Subcutaneous adipose tissue (tissue), 4 donors: ENCODE measurements around the gene RTN1. TPM values are rescaled to one million over a fixed set of nuclear protein-coding genes. Genes with fewer than 3 reads are reported as not detected.

Source experiments
- CTCF ChIP-seq: fragments of 450-650 bp; IDR thresholded peaks from one replicate; pipeline ENCODE4 v1.5.1; 2016; ENCODE audit warnings: low read depth, mild to moderate bottlenecking, control low read depth, antibody characterized with exemption, moderate library complexity
- total RNA-seq, 4 donors: library from RNA; depleted of rRNA; stranded (reverse); fragments of >200 nt; gene quantifications; one replicate each; pipeline ENCODE4 v1.1.0, GENCODE V29; 2016

RTN1 gene
- total RNA-seq, 4 donors from 2014 or later, result 30.5 to 92.9 (median 49.8) TPM

- no peak for TF ChIP-seq CTCF
Measured at GRCh38 chr14:59687663-59688062, 182.9 kb downstream of the RTN1 start.

- TF ChIP-seq CTCF, result no peak
Measured at GRCh38 chr14:59679872-59680271, 190.7 kb downstream of the RTN1 start.

- TF ChIP-seq CTCF, result no peak
Measured at GRCh38 chr14:59678352-59678751, 192.2 kb downstream of the RTN1 start.

GRCh38 chr14:59677771-59678231, 192.8 kb downstream of the RTN1 start:
- TF ChIP-seq CTCF, result no peak

- no peak for TF ChIP-seq CTCF
Measured at GRCh38 chr14:59675394-59675793, 195.2 kb downstream of the RTN1 start.

GRCh38 chr14:59664741-59665140, 205.8 kb downstream of the RTN1 start:
- no peak for TF ChIP-seq CTCF

- TF ChIP-seq CTCF, result no peak
Measured at GRCh38 chr14:59657769-59658168, 212.8 kb downstream of the RTN1 start.
